Endothelial cell of umbilical vein (primary cell): ENCODE data around the gene HTT.

Experiments
- EZH2 ChIP-seq: IDR thresholded peaks from 2 replicates; pipeline ENCODE4 v1.6.1; 2012; ENCODE audit warnings: borderline replicate concordance, low read depth, mild to moderate bottlenecking, moderate library complexity, low read length, inconsistent platforms; ENCODE audit not compliant: severe bottlenecking
- FOS ChIP-seq: IDR thresholded peaks from 2 replicates; pipeline ENCODE4 v1.6.1; 2011; ENCODE audit warnings: mild to moderate bottlenecking, low read length, moderate library complexity, borderline replicate concordance; ENCODE audit not compliant: insufficient read depth
- GATA2 ChIP-seq: IDR thresholded peaks from 2 replicates; pipeline ENCODE4 v1.7.0; 2011; ENCODE audit warnings: low read depth, mild to moderate bottlenecking, moderate library complexity, mixed read lengths, low read length; ENCODE audit not compliant: insufficient read length, insufficient read depth
- JUN ChIP-seq: IDR thresholded peaks from 2 replicates; pipeline ENCODE4 v1.6.1; 2011; ENCODE audit warnings: borderline replicate concordance, low read depth; ENCODE audit not compliant: insufficient read length, insufficient read depth
- MYC ChIP-seq: IDR thresholded peaks from one replicate; pipeline ENCODE4 v1.6.1; 2011; ENCODE audit warnings: mild to moderate bottlenecking, low read depth, low read length
- POLR2A ChIP-seq: IDR thresholded peaks from 2 replicates; pipeline ENCODE4 v1.6.1; 2012; ENCODE audit warnings: low read depth, mild to moderate bottlenecking, control low read depth, low read length
- POLR2AphosphoS5 ChIP-seq: IDR thresholded peaks from 2 replicates; pipeline ENCODE4 v1.6.1; 2012; ENCODE audit warnings: low read depth, mild to moderate bottlenecking, control low read depth, low read length, moderate library complexity; ENCODE audit not compliant: insufficient read depth
- TF ChIP-seq, protein P1 (sequence below), 2 donors: IDR thresholded peaks; 1 replicate in 1 of 2; 2 replicates in 1 of 2; pipeline ENCODE4 v1.5.1; 2011; ENCODE audit warnings: low read length in 2 of 2, mild to moderate bottlenecking in 2 of 2, moderate library complexity in 2 of 2, control low read depth in 1 of 2, inconsistent platforms in 1 of 2, low read depth in 1 of 2; ENCODE audit not compliant: insufficient read depth in 1 of 2; ENCODE audit errors: extremely low read depth in 1 of 2
- TF ChIP-seq, protein P2 (sequence below): IDR thresholded peaks from 2 replicates; pipeline ENCODE4 v1.6.1; 2011; ENCODE audit not compliant: insufficient read depth, insufficient read length

DNA sequence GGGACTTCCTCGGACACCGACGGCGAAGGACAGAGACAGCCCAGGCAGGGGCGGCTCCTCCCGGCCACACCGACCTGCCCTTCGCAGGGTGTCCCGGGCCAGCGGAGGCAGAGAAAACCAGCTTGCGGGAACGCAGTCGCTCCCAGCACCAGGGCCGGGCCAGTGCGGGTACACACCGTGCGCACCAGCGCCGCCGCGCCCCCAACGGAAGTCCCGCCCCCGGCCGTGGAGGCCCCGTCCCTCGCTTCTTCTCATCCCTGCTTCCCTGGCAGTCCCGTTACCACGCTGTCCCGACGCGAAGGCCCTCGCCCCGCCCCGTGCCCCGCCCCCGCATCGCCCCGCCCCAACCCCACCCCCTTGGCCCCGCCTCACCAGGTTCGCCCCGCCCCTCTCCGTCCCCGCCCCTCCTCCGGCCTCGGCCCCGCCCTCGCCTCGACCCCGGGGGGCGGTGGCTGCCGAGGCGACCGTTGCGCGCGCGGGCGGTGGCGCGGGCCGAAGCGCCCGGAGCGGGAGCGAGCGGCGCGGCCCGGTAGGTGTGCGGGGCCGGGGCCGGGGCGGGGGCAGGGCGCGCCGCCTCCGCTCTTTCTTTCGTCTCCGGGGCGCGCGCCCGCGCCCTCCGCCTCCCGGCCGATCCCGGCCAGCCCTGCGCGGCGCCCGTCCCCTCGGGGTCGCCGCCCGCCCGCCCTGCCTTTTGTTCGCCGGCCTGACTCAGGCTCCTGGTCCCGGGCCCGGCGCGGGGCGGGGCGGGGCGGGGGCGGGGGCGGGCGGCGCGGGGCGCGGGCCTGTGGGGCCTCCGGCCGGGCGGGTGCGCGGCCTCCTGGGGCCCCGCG, 218.3 kb downstream of the HTT start, which contains the start of gene RGS12:
- TF ChIP-seq, protein P1, sequence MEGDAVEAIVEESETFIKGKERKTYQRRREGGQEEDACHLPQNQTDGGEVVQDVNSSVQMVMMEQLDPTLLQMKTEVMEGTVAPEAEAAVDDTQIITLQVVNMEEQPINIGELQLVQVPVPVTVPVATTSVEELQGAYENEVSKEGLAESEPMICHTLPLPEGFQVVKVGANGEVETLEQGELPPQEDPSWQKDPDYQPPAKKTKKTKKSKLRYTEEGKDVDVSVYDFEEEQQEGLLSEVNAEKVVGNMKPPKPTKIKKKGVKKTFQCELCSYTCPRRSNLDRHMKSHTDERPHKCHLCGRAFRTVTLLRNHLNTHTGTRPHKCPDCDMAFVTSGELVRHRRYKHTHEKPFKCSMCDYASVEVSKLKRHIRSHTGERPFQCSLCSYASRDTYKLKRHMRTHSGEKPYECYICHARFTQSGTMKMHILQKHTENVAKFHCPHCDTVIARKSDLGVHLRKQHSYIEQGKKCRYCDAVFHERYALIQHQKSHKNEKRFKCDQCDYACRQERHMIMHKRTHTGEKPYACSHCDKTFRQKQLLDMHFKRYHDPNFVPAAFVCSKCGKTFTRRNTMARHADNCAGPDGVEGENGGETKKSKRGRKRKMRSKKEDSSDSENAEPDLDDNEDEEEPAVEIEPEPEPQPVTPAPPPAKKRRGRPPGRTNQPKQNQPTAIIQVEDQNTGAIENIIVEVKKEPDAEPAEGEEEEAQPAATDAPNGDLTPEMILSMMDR (IDR thresholded peaks at IDR 0.05; ENCODE audit: extremely low read depth in 1 of 2, insufficient read depth in 1 of 2, low read depth in 1 of 2, low read length in 2 of 2), result no peak
- TF ChIP-seq POLR2AphosphoS5, result peak; percentile 67
- TF ChIP-seq POLR2A, result peak; percentile 70
- TF ChIP-seq FOS, result no peak
- no peak for TF ChIP-seq EZH2
- no peak for TF ChIP-seq MYC
- no peak for TF ChIP-seq JUN
- TF ChIP-seq, protein P2, sequence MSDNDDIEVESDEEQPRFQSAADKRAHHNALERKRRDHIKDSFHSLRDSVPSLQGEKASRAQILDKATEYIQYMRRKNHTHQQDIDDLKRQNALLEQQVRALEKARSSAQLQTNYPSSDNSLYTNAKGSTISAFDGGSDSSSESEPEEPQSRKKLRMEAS, result peak; percentile 11
- no peak for TF ChIP-seq GATA2
